Liver (tissue), 9 donors: Measurements from ENCODE around the gene CHD5. TPM values are rescaled to one million over a fixed set of nuclear protein-coding genes. Genes with fewer than 3 reads are reported as not detected.

Experiments
- DNase-seq: peaks from one replicate; pipeline ENCODE4 v3.0.0-alpha.2; 2017; ENCODE audit warnings: low spot score
- H3K27ac ChIP-seq, 2 donors: one replicate each; pipeline ENCODE4 v1.7.0; 2013; ENCODE audit warnings: inconsistent platforms in 2 of 2, low read length in 2 of 2, control low read depth in 1 of 2, low read depth in 1 of 2, mild to moderate bottlenecking in 1 of 2
- H3K27me3 ChIP-seq, 4 donors: one replicate each; pipeline versions ENCODE4 v1.6.1 to v1.7.0; 2013; ENCODE audit warnings: low read length in 3 of 4, inconsistent platforms in 1 of 4, mild to moderate bottlenecking in 1 of 4, moderate library complexity in 1 of 4; ENCODE audit not compliant: control insufficient read depth in 4 of 4, insufficient read depth in 4 of 4
- H3K36me3 ChIP-seq, 4 donors: one replicate each; pipeline versions ENCODE4 v1.6.1 to v1.7.0; 2013; ENCODE audit warnings: low read length in 3 of 4, mild to moderate bottlenecking in 3 of 4, low read depth in 1 of 4, moderate library complexity in 1 of 4; ENCODE audit not compliant: control insufficient read depth in 4 of 4, insufficient read depth in 3 of 4
- H3K4me1 ChIP-seq, 4 donors: one replicate each; pipeline versions ENCODE4 v1.6.1 to v1.7.0; 2013; ENCODE audit warnings: low read length in 3 of 4, mild to moderate bottlenecking in 3 of 4, moderate library complexity in 1 of 4; ENCODE audit not compliant: control insufficient read depth in 4 of 4, insufficient read depth in 4 of 4
- H3K4me3 ChIP-seq, 3 donors: one replicate each; pipeline versions ENCODE4 v1.6.1 to v1.7.0; 2013; ENCODE audit warnings: low read length in 3 of 3, control low read depth in 1 of 3, low read depth in 1 of 3, mild to moderate bottlenecking in 1 of 3
- H3K9ac ChIP-seq, 2 donors: one replicate each; pipeline ENCODE4 v1.7.0; 2013; ENCODE audit warnings: low read length in 2 of 2, mild to moderate bottlenecking in 2 of 2, moderate library complexity in 2 of 2, control low read depth in 1 of 2, low read depth in 1 of 2
- H3K9me3 ChIP-seq, 4 donors: one replicate each; pipeline versions ENCODE4 v1.6.1 to v1.7.0; 2013; ENCODE audit warnings: low read length in 3 of 4; ENCODE audit not compliant: control insufficient read depth in 4 of 4
- ATF3 ChIP-seq: IDR thresholded peaks from 2 replicates; pipeline ENCODE4 v1.6.1; 2016; ENCODE audit warnings: antibody characterized with exemption
- FOXA1 ChIP-seq: IDR thresholded peaks from 2 replicates; pipeline ENCODE4 v1.6.1; 2016; ENCODE audit warnings: antibody characterized with exemption
- FOXA2 ChIP-seq: IDR thresholded peaks from 2 replicates; pipeline ENCODE4 v1.6.1; 2016; ENCODE audit warnings: antibody characterized with exemption
- HNF4A ChIP-seq, 2 donors: conservative IDR thresholded peaks; 2 replicates each; pipeline ENCODE4 v1.6.1; 2016; ENCODE audit warnings: antibody characterized with exemption in 2 of 2, mild to moderate bottlenecking in 2 of 2
- HNF4G ChIP-seq: IDR thresholded peaks from 2 replicates; pipeline ENCODE4 v1.6.1; 2016; ENCODE audit warnings: antibody characterized with exemption
- JUND ChIP-seq, 2 donors: IDR thresholded peaks; 2 replicates each; pipeline ENCODE4 v1.6.1; 2016; ENCODE audit warnings: antibody characterized with exemption in 2 of 2
- NR2F2 ChIP-seq: IDR thresholded peaks from 2 replicates; pipeline ENCODE4 v1.6.1; 2016; ENCODE audit warnings: antibody characterized with exemption
- REST ChIP-seq: IDR thresholded peaks from 2 replicates; pipeline ENCODE4 v1.6.1; 2016; ENCODE audit warnings: antibody characterized with exemption, mild to moderate bottlenecking
- RXRA ChIP-seq, 2 donors: IDR thresholded peaks; 2 replicates each; pipeline ENCODE4 v1.6.1; 2017 to 2018; ENCODE audit warnings: antibody characterized with exemption in 2 of 2, mild to moderate bottlenecking in 1 of 2
- SP1 ChIP-seq: IDR thresholded peaks from 2 replicates; pipeline ENCODE4 v1.6.1; 2018; ENCODE audit warnings: antibody characterized with exemption, mild to moderate bottlenecking
- TAF1 ChIP-seq: conservative IDR thresholded peaks from 2 replicates; pipeline ENCODE4 v1.6.1; 2016; ENCODE audit warnings: antibody characterized with exemption, mild to moderate bottlenecking
- YY1 ChIP-seq: IDR thresholded peaks from 2 replicates; pipeline ENCODE4 v1.6.1; 2016; ENCODE audit warnings: antibody characterized with exemption, mild to moderate bottlenecking
- WGBS: extraction: QIAGEN DNeasy Blood & Tissue Kit; methylation state at CpG from one replicate; pipeline ENCODE4 v1.1.7; 2013; 5-methylcytosine and 5-hydroxymethylcytosine counted together
- polyA plus RNA-seq, 2 donors: library from polyadenylated mRNA; stranded (reverse) in 1 of 2; unstranded in 1 of 2; fragments of 200-250 nt in 1 of 2; fragments of >200 nt in 1 of 2; fragmentation: Nextera tagmentation in 1 of 2; extraction: Ambion mirVana in 1 of 2; gene quantifications; one replicate each; pipeline versions ENCODE4 v1.2.1 to v1.2.3, GENCODE V29; 2013 to 2015
- total RNA-seq, 2 donors: library from RNA; depleted of rRNA; stranded (reverse); fragments of >200 nt; gene quantifications; one replicate each; pipeline ENCODE4 v1.2.3, GENCODE V29; 2014
- TF ChIP-seq, protein P1 (sequence below): IDR thresholded peaks from 2 replicates; pipeline ENCODE4 v1.6.1; 2016; ENCODE audit warnings: antibody characterized with exemption
- donor health status: healthy.
- donor health status: healthy.
- donor health status: healthy.
- donor health status: healthy.
- donor health status: healthy.

The CHD5 gene
- total and polyA plus RNA-seq, 4 donors, result under 0.01 to 0.08 TPM; not detected in 2

DNA sequence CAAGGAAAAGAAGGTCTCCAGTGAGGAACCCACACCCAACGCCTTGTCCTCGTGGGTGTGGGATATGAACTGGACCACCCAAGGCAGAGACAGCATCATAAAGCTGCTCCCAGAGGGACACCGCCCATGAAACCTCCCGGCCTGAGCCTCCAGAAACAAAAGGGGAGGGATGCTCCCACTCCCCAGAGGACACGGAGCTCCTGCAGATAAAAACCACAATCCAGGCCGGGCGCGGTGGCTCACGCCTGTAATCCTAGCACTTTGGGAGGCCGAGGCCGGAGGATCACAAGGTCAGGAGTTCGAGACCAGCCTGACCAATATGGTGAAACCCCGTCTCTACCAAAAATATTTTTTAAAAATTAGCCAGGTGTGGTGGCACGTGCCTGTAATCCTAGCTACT lies 66.4 kb downstream of the CHD5 start:
- 87% methylated on average over 14 of the region's 14 CpGs for whole genome bisulfite sequencing
- Histone ChIP-seq H3K4me1 (no peaks in the 10 kb centered on the region), H3K9me3 (peaks cover 0 to 2% (median 0%) of the 10 kb centered on the region in 4 donors), H3K9ac (no peak overlapping the region), H3K27me3 (peaks cover 0 to 3% (median 0%) of the 10 kb centered on the region in 4 donors), H3K4me3 (no peak overlapping the region), H3K36me3 (no peaks in the 10 kb centered on the region), H3K27ac (no peak overlapping the region)
- no peak for TF ChIP-seq HNF4A (conservative IDR thresholded peaks at IDR 0.05)
- TF ChIP-seq REST, result no peak
- no peak for TF ChIP-seq YY1
- TF ChIP-seq JUND (IDR thresholded peaks at IDR 0.05), result no peak
- TF ChIP-seq FOXA1, result no peak
- no peak for TF ChIP-seq RXRA (IDR thresholded peaks at IDR 0.05)
- TF ChIP-seq NR2F2, result no peak
- TF ChIP-seq TAF1, result no peak
- no peak for DNase-seq

DNA sequence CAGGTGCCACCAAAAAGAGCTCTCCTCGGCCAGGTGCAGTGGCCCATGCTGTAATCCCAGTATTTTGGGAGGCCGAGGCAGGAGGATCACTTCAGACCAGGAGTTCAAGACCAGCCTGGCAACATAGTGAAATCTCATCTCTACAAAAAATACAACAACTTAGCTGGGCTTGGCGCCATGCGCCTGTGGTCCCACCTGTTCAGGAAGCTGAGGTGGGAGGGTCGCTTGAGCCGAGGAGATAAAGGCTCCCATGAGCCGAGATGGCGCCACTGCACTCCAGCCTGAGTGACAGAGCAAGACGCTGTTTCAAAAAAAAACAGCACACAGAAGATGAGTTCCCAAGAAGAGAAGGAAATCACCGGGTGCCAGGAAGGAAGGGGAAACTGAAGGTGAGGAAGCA lies 67.0 kb downstream of the CHD5 start:
- no peak for DNase-seq
- no peak overlapping the region for H3K4me3 ChIP-seq
- peaks cover 0 to 2% (median 0%) of the 10 kb centered on the region in 4 donors for H3K9me3 ChIP-seq
- no peaks in the 10 kb centered on the region for H3K36me3 ChIP-seq
- H3K4me1 ChIP-seq, result no peaks in the 10 kb centered on the region
- TF ChIP-seq RXRA (IDR thresholded peaks at IDR 0.05) (no peak), YY1 (no peak), HNF4G (no peak), NR2F2 (no peak), HNF4A (conservative IDR thresholded peaks at IDR 0.05) (no peak), JUND (IDR thresholded peaks at IDR 0.05) (no peak)
- TF ChIP-seq, protein P1, sequence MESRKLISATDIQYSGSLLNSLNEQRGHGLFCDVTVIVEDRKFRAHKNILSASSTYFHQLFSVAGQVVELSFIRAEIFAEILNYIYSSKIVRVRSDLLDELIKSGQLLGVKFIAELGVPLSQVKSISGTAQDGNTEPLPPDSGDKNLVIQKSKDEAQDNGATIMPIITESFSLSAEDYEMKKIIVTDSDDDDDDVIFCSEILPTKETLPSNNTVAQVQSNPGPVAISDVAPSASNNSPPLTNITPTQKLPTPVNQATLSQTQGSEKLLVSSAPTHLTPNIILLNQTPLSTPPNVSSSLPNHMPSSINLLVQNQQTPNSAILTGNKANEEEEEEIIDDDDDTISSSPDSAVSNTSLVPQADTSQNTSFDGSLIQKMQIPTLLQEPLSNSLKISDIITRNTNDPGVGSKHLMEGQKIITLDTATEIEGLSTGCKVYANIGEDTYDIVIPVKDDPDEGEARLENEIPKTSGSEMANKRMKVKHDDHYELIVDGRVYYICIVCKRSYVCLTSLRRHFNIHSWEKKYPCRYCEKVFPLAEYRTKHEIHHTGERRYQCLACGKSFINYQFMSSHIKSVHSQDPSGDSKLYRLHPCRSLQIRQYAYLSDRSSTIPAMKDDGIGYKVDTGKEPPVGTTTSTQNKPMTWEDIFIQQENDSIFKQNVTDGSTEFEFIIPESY, result no peak
- no peak overlapping the region for H3K27ac ChIP-seq
- peaks cover 0 to 3% (median 0%) of the 10 kb centered on the region in 4 donors for H3K27me3 ChIP-seq
- 65% methylated on average over 10 of the region's 10 CpGs for WGBS
- no peak overlapping the region for H3K9ac ChIP-seq

DNA sequence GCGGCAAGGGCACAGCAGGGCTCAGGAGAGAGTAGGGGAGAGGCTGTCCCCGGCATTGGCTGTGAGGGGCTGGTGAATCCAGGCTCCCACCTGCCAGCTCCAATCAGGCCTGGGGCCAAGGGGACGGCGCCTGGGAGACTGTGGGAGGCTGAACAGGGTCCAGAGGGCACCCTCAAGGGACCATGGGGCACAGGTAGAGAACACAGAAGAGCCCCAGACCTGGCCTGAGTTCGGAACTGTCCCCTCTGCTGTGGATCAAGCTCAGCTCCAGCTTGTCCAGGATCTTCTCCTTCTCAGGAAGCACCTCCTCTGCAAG lies 67.5 kb downstream of the CHD5 start:
- no peak overlapping the region for H3K27ac ChIP-seq
- H3K4me1 ChIP-seq, result no peaks in the 10 kb centered on the region
- TF ChIP-seq SP1 (no peak), ATF3 (no peak), YY1 (no peak), NR2F2 (no peak), REST (no peak), RXRA (IDR thresholded peaks at IDR 0.05) (no peak), FOXA2 (no peak)
- no peaks in the 10 kb centered on the region for H3K36me3 ChIP-seq
- no peak for DNase-seq
- peaks cover 0 to 2% (median 0%) of the 10 kb centered on the region in 4 donors for H3K9me3 ChIP-seq
- H3K27me3 ChIP-seq, result peaks cover 0 to 3% (median 0%) of the 10 kb centered on the region in 4 donors
- H3K9ac ChIP-seq, result no peak overlapping the region
- 61% methylated on average over 5 of the region's 5 CpGs for WGBS
- H3K4me3 ChIP-seq, result no peak overlapping the region
